Right atrium auricular region (tissue), 2 donors: ENCODE measurements around the gene CARS1. TPM values are rescaled to one million over a fixed set of nuclear protein-coding genes. Genes with fewer than 3 reads are reported as not detected.

Experiments
- DNase-seq: peaks from one replicate; pipeline ENCODE4 v3.0.0-alpha.2; 2019; ENCODE audit warnings: low spot score
- H3K27ac ChIP-seq, 2 donors: fragments of 200-600 bp; sonication (generic); 1 replicate in 1 of 2; 2 replicates in 1 of 2; pipeline ENCODE4 v1.5.1; 2016 to 2019
- H3K27me3 ChIP-seq, 2 donors: fragments of 200-600 bp; sonication (generic); one replicate each; pipeline versions ENCODE4 v1.5.1 to v1.6.0; 2017 to 2019
- H3K36me3 ChIP-seq: fragments of 200-600 bp; sonication (generic); one replicate; pipeline ENCODE4 v1.5.1; 2016
- H3K4me1 ChIP-seq, 2 donors: fragments of 200-600 bp; sonication (generic); one replicate each; pipeline versions ENCODE4 v1.5.1 to v1.6.0; 2017 to 2019
- H3K4me3 ChIP-seq, 2 donors: fragments of 200-600 bp; sonication (generic); 1 replicate in 1 of 2; 2 replicates in 1 of 2; pipeline ENCODE4 v1.5.1; 2017 to 2019; ENCODE audit warnings: mild to moderate bottlenecking in 1 of 2, moderate library complexity in 1 of 2
- H3K9me3 ChIP-seq, 2 donors: fragments of 200-600 bp; sonication (generic); one replicate each; pipeline ENCODE4 v1.5.1; 2019
- CTCF ChIP-seq, 2 donors: fragments of 200-600 bp; sonication (generic); IDR thresholded peaks; one replicate each; pipeline ENCODE4 v1.5.1; 2019; ENCODE audit warnings: antibody characterized with exemption in 2 of 2
- total RNA-seq, 2 donors: library from RNA; depleted of rRNA; stranded (reverse); fragments of >200 nt; gene quantifications; one replicate each; pipeline ENCODE4 v1.1.0, GENCODE V29; 2016

The CARS1 gene
- total RNA-seq, 2 donors from 2014 or later: 12.2 to 15.3 TPM

GRCh38 chr11:3002871-3003270 is 54.4 kb downstream of the CARS1 start:
- Histone ChIP-seq H3K4me3 (no peak overlapping the region), H3K27ac (no peak overlapping the region), H3K4me1 (peaks cover 0 to 22% of the 10 kb centered on the region in 2 donors), H3K9me3 (no peaks in the 10 kb centered on the region), H3K36me3 (peaks cover 50% of the 10 kb centered on the region), H3K27me3 (no peaks in the 10 kb centered on the region)
- no peak for TF ChIP-seq CTCF (IDR thresholded peaks at IDR 0.05)
- DNase-seq: no peak

- H3K27me3 ChIP-seq: no peaks in the 10 kb centered on the region
- H3K36me3 ChIP-seq: peaks cover 50% of the 10 kb centered on the region
- H3K4me3 ChIP-seq: no peak overlapping the region
- H3K4me1 ChIP-seq: peaks cover 0 to 22% of the 10 kb centered on the region in 2 donors
- H3K9me3 ChIP-seq: no peaks in the 10 kb centered on the region
- no peak for TF ChIP-seq CTCF (IDR thresholded peaks at IDR 0.05)
- no peak overlapping the region for H3K27ac ChIP-seq
- no peak for DNase-seq
These were observed 54.8 kb downstream of the CARS1 start for GRCh38 chr11:3002351-3002861.

- Histone ChIP-seq H3K4me1 (peaks cover 0 to 22% of the 10 kb centered on the region in 2 donors), H3K27me3 (no peaks in the 10 kb centered on the region), H3K4me3 (no peak overlapping the region), H3K36me3 (peaks cover 43% of the 10 kb centered on the region), H3K27ac (peak overlapping the region; percentile 64 to 73), H3K9me3 (no peaks in the 10 kb centered on the region)
- no peak for TF ChIP-seq CTCF (IDR thresholded peaks at IDR 0.05)
- DNase-seq: no peak
These were observed 55.7 kb downstream of the CARS1 start for GRCh38 chr11:3001496-3001895.

- peak overlapping the region; percentile 64 to 73 for H3K27ac ChIP-seq
- H3K36me3 ChIP-seq: peaks cover 37% of the 10 kb centered on the region
These were observed 56.9 kb downstream of the CARS1 start for GRCh38 chr11:3000032-3000961.

GRCh38 chr11:2999464-2999998 is 57.7 kb downstream of the CARS1 start:
- H3K4me3 ChIP-seq: no peak overlapping the region
- peaks cover 31% of the 10 kb centered on the region for H3K36me3 ChIP-seq
- DNase-seq: no peak
- H3K4me1 ChIP-seq: peaks cover 0 to 22% of the 10 kb centered on the region in 2 donors
- no peaks in the 10 kb centered on the region for H3K9me3 ChIP-seq
- no peak for TF ChIP-seq CTCF (IDR thresholded peaks at IDR 0.05)
- H3K27ac ChIP-seq: no peak overlapping the region
- no peaks in the 10 kb centered on the region for H3K27me3 ChIP-seq

More at GRCh38 chr11:3000032-3000961, 56.9 kb downstream of the CARS1 start:
- TF ChIP-seq CTCF (IDR thresholded peaks at IDR 0.05): no peak
- Histone ChIP-seq H3K4me3 (no peak overlapping the region), H3K4me1 (peaks cover 0 to 22% of the 10 kb centered on the region in 2 donors), H3K9me3 (no peaks in the 10 kb centered on the region), H3K27me3 (no peaks in the 10 kb centered on the region)
- DNase-seq: no peak
